GM21367 (cell line): Measurements from ENCODE around the gene CRTAC1.
"Not testable (repeated sequence)": the region's sequence is repeated elsewhere in the genome, so short reads cannot be mapped to it uniquely, and the experiment has no call there.

ENCODE experiments used
- ATAC-seq: cut with Tn5 transposase; IDR thresholded peaks from one replicate; pipeline ENCODE4 v1.9.1; 2021; ENCODE audit not compliant: unreplicated experiment

Gene CRTAC1

DNA sequence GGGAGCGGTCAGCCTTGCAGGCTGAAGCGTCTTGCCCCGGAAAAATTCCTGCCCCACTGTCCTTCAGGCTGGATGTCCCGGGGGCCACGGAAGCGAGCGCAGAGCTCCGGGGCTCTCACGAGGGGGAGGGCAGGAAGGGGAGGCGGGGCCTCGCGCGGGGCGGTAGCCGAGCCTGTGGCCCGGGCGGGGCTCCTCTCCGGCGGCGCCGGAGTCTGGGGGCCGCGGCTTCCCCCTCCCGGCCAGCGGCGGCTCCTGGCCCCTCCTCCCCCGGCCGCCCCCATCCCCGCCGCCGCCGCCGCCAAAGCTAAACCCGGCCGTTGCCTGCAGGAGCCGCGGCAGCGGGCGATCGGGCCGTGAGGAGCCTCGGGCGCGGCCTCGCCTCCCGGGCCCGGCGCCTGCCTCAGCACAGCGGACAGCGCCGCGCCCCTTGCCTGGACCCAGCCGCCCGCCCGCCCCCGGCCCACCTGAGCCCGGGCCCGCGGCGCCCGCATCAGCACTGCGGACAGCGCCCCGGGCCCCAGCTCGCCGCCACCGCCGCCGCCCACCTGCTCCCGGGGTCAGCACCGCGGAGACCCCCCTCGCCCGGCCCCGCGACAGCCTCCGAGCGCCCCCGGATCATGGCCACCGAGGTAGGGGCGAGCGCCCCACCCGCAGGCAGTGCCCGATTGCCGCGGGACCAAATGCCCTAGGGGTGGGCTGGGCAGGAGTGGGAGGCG is 180.6 kb downstream of the CRTAC1 start, which contains the start of gene GOLGA7B:
GOLGA7B (plus strand) TSS at position 157 of the 716 bp plus-strand sequence; CDS start at position 618, 461 bp downstream.
- no peak for ATAC-seq

- ATAC-seq: no peak
These were observed 181.2 kb downstream of the CRTAC1 start for GRCh38 chr10:97849103-97849686.

DNA sequence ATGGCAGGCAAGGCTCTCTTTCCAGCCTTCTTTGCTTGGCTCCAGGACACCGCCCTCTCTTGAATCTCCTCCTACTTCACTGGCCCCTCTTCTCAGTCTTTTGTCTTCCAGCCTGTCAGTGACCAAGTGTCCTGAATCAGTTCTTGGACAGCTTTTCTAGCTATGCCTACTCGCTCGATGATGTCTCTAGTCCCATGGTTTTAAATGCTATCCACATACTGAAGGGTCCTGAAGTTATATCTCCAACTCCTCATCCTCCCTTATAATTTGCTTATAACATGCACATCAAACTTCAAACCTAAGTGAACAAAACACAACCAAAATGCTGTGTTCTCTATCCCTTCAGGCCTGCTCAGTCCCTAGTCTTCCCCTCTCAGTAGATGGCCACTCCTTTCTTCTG is 185.7 kb downstream of the CRTAC1 start:
- ATAC-seq: no peak

- ATAC-seq: not testable (repeated sequence)
These were observed 186.4 kb downstream of the CRTAC1 start for GRCh38 chr10:97843972-97844371.

DNA sequence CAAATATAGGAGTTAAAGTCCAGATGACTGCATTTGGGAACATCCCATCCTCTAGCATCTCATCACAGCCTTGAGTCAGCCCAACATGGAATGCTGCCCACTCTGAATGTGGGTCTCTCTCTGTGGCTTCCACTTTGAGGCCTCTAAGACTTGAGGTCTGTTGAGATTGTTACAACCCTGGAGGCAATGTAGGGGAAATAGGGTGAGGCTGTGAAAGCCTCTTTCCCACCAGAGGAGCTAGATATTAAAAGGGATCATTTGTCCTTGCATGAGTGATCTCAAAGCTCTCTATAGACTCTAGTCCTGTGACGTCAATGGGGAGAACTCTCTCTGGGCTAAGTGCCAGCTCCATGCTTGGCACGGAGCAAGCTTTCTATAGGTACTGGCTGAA is 187.1 kb downstream of the CRTAC1 start:
- ATAC-seq: no peak

DNA sequence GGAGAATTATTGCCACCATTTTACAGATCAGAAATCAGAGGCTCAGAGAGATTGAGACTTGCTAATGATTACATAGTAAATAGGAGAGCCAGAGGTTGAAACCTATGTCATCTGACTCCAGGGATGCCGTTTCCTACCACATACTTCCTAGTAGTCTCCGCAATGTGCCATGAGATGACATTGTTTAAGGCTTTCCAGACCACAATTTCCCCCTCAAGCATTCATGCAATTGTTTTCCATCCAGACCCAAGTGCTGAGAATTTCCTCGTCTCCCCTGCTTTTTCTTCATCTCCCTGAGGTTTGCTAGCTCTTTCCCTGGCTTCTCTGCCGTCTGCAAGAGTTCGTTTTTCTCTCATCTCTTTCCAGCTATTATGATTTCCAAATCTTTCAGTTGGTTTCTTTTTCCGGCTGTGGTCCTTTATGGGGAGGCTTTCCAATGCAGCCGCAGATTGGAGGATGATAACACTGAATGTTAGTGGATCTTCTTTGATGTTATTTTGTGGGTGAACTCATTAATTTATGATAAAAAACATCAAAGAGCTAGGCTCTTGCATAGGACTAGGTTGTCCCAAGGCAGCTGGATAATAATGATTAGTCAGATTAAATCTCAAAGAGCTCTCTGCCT is 187.7 kb downstream of the CRTAC1 start:
- no peak for ATAC-seq

DNA sequence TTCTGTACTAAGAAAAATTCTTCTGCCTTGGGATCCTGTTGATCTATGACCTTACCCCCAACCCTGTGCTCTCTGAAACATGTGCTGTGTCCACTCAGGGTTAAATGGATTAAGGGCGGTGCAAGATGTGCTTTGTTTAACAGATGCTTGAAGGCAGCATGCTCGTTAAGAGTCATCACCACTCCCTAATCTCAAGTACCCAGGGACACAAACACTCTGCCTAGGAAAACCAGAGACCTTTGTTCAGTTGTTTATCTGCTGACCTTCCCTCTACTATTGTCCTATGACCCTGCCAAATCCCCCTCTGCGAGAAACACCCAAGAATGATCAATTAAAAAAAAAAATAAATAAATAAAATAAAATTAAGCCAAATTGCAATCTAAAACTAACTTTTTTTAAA is 188.3 kb downstream of the CRTAC1 start:
- not testable (repeated sequence) for ATAC-seq

DNA sequence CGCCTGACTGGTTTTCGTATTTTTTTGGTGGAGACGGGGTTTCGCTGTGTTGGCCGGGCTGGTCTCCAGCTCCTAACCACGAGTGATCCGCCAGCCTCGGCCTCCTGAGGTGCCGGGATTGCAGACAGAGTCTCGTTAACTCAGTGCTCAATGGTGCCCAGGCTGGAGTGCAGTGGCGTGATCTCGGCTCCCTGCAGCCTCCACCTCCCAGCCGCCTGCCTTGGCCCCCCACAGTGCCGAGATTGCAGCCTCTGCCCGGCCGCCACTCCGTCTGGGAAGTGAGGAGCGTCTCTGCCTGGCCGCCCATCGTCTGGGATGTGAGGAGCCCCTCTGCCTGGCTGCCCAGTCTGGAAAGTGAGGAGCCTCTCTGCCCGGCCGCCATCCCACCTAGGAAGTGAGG is 189.3 kb downstream of the CRTAC1 start:
- ATAC-seq: not testable (repeated sequence)

DNA sequence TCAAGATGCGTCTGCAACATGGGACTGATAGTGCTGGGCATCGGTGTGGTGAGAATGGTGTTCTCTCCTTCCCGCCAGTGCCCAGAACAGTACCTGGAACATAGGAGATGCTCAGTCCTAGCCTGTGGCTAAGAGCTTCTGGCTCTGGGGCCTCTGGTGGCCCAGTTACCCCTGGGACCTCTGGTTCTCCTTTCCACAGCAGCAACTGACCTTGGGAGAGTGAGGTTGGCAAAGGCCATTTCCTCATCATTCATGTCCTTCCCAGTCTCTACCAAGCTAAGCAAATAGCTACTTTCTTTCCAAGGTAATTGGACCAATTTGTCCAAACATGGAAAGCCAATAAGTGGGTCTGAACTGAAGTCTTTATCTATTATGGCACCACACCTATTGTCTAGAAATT is 192.3 kb downstream of the CRTAC1 start:
- no peak for ATAC-seq

- no peak for ATAC-seq
These were observed 194.0 kb downstream of the CRTAC1 start for GRCh38 chr10:97836446-97836845.

GRCh38 chr10:97831259-97831658 is 199.2 kb downstream of the CRTAC1 start:
- ATAC-seq: no peak

DNA sequence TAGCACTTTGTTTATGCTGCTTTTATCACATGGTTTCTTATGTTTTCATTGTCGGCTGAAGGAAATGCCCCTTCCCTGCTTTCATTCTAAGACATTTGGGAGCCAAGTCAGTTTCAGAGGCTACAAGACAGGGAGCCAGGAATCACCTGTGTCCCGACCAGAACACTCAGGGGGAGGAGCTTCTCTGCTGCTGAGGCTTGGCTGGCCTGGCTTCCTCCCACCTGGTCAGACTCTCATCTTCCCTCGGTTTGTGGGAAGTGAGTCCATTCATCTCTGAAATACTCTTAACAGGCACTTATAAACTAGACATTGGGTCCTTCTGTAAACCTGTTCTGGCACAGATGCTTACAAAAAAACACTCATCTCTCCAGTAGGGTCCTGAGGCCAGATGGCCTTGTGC is 200.4 kb downstream of the CRTAC1 start:
- ATAC-seq: no peak

DNA sequence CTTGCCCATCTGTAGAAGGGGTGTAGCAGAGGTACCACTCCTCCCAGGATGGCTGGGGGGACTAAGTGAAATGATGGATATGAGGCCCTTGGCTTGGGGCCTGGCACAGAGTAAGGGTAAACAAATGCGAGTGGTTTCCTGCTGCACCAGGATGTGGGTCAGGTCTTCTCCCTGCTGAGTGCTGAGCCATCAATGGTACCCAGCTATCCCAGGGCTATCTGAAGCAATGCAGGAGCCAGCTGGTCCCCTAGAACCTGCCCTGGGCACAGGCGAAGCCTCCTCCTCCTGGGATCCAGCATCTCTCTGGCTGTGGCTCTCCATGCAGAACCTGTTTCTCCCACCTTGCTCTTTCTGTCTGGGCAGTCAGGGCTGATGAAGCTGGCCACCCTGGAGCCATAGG is 201.7 kb downstream of the CRTAC1 start:
- no peak for ATAC-seq

GRCh38 chr10:97827702-97828291 is 202.6 kb downstream of the CRTAC1 start:
- ATAC-seq: no peak

DNA sequence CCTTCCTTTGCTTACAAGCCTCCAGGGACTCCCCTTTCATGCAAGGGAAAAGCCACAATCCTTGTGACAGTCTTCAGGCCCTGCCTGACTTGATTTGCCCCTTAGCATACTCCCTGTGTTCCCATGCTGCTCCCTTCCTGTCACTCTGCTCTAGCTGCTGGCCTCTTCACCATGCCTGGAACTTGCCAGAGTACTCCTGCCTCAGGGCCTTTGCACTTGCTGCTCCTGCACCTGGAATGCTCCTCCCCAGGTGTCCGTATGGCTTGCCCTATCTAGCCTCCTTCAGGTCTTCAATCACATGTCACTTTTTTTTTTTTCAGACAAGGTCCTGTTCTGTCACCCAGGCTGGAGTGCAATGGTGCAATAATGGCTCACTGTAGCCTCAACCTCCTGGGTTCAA is 203.5 kb downstream of the CRTAC1 start:
- ATAC-seq: no peak

GRCh38 chr10:97825020-97825760 is 205.2 kb downstream of the CRTAC1 start:
- ATAC-seq: no peak

GRCh38 chr10:97823734-97824133 is 206.7 kb downstream of the CRTAC1 start:
- no peak for ATAC-seq

- no peak for ATAC-seq
These were observed 208.1 kb downstream of the CRTAC1 start for GRCh38 chr10:97822261-97822687.

DNA sequence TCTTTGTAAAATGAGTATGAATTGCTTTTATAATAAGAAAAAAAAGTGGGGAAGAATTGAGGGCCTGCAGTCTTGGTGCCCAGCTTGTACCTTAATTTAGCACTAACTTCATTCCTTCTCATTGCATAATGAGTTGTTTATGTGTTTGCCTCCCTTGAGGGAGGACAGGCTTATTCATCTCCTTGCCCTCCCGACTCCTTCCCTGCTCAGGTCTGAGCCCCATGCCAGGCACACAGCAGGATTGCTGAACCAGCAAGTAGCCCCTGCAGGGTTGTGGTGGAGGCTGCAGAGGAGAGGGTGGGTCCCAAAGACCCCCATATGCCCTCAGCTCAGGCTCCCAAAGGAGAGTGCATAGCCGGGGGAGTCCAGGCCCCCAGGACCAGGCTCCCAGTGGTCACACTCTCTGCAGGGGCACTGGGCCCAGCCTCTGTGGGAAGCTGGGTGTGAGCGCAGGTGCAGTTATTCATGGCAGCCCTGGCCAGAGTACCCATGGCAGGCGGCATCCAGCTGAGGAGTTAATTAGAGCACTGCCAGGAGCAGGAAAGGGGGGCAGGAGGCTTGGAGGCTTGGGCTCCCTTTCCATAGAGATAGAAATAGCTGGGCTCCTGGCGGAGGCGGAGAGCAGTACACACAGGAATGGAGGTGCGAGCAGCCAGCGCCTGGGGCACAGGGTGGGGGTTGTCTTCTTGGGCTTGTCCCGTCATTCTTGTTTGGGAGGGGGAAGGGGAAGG is 208.9 kb downstream of the CRTAC1 start:
- ATAC-seq: no peak

DNA sequence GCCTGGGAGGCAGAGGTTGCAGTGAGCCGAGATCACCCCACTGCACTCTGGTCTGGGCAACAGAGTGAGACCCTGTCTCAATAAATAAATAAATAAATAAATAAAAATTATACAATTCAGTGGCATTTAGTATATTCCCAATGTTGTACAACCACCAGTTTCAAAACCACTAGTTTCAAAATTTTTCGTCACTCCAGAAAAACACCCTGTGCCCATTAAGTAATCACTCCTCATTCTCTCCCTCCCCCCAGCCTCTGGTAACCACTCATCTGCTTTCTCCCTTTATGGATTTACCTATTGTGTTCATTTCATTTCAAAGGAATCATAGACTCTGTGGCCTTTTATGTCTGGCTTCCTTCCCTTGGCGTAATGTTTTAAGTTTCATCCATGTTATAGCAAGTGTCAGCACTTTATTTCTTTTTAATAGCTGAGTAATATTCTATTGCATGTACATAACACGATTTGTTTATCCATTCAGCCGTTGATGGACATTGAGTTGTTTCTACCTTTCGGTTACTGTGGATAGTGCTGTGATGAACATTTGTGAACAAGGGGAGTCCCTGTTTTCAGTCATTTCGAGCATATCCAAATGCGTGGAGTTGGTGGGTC is 210.2 kb downstream of the CRTAC1 start:
- no peak for ATAC-seq
